Stimulated activated naive CD4-positive, alpha-beta T cell (primary cell): Measurements from ENCODE around the gene VWC2.

Experiments used
- DNase-seq, 6 experiments: peaks; one replicate each; lab custom pipeline; 2025; lab: John Stamatoyannopoulos, UW

The VWC2 gene

DNA sequence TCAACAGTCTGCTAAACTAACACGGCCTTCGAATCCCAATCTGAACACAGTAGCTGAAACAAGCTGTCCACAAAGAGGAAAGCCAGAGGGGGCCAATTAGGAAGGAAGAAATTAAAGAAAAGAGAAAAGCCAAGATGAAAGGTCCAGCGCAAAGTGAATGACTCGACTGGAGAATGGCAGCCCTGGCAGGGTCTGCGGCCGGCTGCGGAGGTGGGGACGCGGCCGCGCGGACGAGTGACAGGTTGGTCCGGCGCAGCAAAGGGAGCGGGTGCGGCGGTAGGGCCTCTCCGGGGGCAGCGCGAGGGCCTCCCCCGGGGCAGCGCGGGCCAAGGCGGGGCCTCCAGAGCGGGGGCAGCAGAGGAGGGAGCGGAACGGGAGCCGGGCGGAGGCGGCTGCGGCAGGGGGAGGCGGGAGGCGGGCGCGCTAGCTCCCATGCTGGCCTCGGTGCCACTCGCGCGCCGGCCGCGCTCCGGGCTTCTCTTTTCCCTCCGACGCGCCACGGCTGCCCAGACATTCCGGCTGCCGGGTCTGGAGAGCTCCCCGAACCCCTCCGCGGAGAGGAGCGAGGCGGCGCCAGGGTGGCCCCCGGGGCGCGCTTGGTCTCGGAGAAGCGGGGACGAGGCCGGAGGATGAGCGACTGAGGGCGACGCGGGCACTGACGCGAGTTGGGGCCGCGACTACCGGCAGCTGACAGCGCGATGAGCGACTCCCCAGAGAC is at the start of gene VWC2:
TSS of gene VWC2 (plus strand) at position 421 of the 718 bp plus-strand sequence. CDS start 1,798 bp downstream, outside the sequence.
- DNase-seq, result no peak

DNA sequence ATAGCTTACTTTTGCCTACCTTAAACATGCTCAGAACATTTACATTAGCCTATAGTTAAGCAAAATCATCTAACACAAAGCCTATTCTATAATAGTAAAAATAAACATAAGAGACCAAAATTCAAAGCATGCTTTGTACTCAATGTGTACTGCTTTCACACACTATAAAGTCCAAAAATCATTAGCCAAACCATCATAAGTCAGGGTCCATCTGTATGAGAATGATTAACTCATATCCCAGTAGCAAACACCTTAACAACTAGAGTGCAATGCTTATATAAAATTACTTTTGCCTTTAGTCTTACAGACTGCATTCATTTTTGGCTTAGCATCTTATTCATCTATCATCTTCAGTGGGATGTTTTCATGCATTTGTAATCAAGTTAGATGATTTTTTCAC is 49.4 kb upstream of the VWC2 start:
- no peak for DNase-seq

- no peak for DNase-seq
These were observed 41.6 kb upstream of the VWC2 start for GRCh38 chr7:49731836-49732235.

DNA sequence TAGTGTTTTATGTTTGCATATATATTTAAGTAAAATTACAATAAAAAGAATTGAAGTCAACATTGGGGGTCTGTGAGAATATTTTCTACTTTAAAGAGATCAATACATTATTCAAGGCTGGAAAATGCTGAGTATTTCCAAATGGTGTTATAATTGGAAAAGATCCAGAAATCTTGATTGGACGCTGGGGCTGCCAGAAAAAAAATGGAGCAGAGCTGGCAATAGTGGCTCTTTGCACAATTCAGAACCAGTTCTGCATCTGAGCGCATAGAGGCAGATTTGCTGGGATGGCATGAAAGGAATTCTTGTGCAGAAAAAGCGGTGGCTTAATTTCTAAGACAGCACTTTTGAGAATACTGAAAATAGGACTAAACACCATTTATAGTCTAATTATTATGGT is 10.8 kb upstream of the VWC2 start:
- DNase-seq, result no peak

- no peak for DNase-seq
These were observed 9.6 kb upstream of the VWC2 start for GRCh38 chr7:49763791-49764190.

DNA sequence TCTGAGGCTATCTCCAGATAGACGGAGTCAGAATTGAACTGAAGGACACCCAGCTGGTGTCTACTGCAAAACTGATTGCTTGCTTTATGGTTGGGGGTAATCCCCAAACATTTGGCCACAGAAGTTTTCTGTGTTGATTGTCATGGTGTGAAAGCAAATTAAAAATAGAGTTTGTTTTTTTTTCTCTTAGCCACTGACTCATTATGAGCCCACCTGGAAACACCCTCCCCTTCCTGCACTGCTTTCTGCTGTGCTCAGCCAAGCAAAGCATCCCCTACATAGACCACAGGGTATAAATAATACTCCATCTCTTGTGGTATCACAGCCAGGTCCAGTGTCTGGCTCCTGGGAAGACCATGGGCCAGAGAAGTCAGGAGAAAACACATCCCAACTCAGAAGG is 6.5 kb upstream of the VWC2 start:
- no peak for DNase-seq

- DNase-seq, result no peak
These were observed 5.7 kb upstream of the VWC2 start for GRCh38 chr7:49767719-49768118.

DNA sequence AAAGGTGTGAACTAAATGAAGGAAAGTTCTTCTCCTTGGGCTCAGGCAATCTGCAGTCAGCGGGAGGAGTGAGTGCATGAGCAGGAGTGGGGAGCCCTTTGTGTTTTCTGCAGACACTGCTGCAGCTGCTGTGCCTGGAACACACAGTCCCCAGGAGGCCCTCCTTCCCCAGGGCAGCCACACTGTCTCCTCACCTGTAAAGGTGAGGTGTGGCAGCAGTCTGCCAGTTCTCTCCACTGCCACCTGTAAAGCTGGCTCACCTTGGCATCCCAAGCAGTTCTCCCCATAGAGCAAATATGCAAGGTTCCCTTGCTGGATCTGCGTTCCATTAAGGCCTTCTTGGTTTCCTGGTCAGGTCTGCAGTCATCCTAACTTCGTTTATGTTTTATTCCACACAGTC is 5.2 kb upstream of the VWC2 start:
- no peak for DNase-seq

GRCh38 chr7:49768835-49769234 is 4.6 kb upstream of the VWC2 start:
- no peak for DNase-seq

DNA sequence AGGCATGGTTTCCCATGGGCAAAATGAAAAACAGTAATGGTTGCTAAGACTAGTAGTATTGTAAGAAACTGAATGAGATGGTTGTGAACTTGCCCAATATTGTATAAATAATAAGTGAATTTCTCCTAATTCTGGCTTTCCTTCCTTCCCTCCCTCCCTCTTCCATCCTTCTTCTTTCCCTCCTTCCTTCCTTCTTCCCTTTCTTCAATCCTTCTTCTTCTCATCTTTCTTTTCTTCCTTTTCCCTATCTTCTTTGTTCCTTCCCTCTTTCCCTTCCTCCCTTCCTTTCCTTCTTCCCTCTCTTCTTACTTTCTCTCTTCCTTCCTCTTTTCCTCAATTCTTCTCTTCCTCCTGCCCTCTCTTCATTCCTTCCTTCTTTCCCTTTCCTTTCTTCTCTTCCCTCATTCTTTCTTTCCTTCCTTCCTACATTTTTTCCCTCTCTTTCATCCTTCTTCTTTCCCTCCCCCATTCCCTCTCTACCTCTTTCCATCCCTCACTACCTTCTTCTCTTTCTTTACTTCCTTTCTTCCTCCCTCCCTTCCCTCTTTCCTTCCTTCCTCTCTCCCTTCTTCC is 4.1 kb upstream of the VWC2 start:
- DNase-seq, result no peak

GRCh38 chr7:49770838-49771237 is 2.6 kb upstream of the VWC2 start:
- DNase-seq, result no peak

GRCh38 chr7:49771427-49772176 is 1.8 kb upstream of the VWC2 start:
- DNase-seq, result no peak

DNA sequence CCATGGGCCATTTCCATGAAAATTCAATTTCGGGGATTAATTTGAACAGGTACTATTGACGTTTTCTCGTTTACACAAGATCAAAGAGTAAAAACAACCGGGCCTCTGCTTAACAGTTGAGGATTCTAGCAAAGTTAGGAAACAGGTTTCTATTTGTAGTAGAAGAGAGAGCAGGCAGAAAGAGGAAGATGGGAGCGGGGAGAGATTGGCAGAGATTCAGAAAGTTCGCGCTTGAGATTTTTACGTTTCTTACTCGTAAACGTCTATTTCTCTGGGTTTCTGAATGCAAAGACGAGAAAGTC is 571 bp upstream of the VWC2 start:
- no peak for DNase-seq

- DNase-seq, result no peak
These were observed 559 bp downstream of the VWC2 start for GRCh38 chr7:49773936-49774458.

- no peak for DNase-seq
These were observed 1.1 kb downstream of the VWC2 start for GRCh38 chr7:49774459-49775064.

GRCh38 chr7:49775065-49775948 is 1.9 kb downstream of the VWC2 start:
- no peak for DNase-seq

DNA sequence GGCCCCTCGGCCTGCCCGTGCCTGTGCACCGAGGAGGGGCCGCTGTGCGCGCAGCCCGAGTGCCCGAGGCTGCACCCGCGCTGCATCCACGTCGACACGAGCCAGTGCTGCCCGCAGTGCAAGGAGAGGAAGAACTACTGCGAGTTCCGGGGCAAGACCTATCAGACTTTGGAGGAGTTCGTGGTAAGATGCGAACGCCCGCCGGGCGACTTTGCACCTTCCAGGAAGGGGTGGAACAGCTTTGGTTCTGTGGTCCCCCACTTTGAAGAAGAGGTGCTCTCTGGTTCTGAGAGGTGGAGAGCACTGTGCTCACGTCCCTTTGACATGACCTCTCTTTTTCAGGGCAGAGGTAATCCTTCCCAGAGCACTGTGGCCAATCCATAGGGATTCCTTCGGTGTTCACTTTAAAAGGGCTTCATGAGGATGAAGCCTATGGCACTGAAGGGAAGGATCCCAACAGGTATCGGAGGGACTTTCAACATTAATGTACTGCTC is 2.6 kb downstream of the VWC2 start:
- DNase-seq, result no peak

DNA sequence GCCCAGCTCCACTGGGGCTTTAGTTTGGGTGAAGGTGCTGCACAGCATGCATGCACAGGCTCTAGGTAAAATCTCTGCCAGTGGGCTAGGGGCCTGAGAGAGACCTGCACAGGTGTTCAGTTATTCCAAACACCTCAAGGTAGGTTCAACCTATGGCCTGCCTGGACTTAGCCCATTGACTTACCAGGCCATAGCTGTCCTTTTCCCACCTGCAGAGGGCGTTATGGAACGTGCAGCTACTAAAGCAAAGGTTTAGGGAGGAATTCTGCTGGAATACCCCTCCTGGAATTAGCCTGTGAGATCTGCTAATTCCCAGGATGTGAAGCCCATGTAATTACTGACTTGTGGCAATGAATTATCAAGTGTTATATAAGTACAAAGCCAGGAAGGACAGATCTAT is 3.6 kb downstream of the VWC2 start:
- DNase-seq, result no peak

DNA sequence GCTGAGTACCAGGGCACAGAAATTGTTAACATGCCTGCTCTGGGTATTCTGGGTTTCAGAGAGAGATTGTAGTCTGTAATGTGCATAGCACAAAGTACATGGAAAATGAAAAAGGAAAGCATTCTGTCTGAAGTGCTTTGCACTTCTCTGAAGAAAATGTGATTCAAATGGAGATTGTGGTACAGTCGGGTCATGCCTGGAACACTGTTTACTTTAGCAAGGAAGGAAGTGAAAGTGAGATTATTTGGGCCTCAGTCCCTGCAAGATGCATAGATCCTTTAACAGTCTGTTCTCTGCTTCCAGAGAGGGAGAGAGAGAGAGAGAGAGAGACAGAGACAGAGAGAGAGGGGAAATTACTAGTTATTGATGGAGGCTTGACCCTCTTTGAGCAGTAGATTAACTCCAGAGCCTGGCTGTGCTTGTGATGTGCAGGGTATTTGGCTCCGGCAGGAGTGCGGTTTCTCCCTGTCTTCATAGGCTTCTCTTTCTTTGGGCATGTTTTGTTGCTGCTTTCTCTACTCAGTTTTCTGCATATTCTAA is 5.4 kb downstream of the VWC2 start:
- DNase-seq, result no peak

DNA sequence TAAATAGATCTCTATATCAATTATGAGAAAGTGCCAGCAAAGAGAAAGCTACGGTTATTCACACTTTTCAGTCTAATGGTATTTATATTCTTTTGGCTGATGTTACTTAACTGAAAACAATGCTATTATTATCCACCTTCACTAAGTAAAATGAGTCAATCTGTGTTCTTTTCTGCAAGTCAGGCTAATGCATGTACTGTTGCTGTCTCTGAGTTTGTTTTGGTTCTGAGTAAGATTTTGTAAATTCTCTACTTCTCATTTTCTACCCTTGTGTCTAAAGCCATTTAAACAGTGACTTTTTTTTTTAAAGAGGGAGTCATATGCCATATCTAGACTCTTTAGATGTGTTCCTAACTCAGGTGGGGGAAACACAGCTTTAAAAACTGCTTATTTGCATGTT is 7.5 kb downstream of the VWC2 start:
- no peak for DNase-seq

DNA sequence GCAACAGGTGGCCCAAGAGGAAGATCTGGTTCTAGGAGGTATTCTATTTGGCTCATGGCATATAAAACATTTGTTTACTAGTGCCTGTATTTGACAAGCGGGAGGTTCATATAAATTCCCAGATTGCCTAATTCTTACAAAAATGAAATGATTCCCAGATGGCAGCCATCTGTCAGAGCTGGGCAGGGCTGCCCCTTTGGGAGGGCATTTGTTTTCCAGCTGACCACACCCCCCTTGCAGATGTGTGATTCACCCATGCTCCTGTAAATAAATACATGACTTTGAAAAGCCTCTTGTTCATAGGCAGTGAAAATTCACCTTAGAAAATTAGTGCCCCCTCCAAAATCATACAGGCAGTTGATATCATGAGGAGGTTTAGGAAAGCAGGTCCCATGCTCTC is 8.6 kb downstream of the VWC2 start:
- no peak for DNase-seq
